ENCODE measurements around the gene CLIC6. TPM values are rescaled to one million over a fixed set of nuclear protein-coding genes. Genes with fewer than 3 reads are reported as not detected.
A peak's percentile ranks its signal among the peaks of the same experiment; 100 is the strongest.

Gene CLIC6
- total and polyA plus RNA-seq, 9 of the 15 experiments (the other 6 are each of a cell fraction or from before 2014, with no cell fraction given), result not detected

DNA sequence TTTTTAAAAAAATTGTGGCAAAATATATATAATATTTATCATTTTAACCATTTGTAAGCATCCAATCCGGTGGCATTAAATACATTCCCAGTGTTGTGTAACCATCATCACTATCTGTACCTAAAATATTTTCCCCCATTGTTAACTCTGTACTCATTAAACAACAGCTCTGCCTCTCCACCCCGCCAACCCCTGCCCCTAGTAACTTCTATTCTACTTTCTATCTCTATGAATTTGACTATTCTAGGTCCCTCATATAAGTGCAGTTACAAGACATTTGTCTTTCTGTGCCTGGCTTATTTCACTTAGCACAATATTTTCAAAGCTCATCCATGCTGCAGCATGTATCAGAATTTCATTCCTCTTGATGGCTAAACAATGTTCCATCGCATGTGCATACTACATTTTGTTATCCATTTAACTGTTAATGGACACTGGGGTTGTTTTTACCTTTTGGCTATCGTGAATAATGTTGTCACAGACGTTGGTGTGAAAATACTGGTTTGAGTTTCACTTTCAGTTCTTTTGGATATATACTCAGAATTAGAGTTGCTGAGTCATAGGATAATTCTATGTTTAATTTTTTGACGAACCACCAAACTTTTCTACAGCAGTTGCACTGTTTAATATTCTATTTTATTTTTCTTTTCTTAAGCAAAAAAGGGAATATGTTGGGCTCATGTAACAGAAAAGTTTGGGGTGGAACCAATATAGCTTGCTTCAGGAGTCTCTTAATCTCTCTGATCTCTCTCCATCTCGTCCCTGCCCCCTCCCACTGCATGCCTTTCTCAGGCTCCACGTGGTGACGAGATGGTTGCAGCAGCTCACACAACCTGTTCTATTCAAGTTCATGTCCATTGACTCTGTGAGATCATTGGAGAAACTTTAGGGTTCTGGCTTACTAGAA is 28.7 kb upstream of the CLIC6 start:
- Histone ChIP-seq H3K27ac (ENCODE audit: extremely low read depth, low read depth, low read length) (no peak overlapping the region), H3K9me1 (ENCODE audit: control insufficient read depth, insufficient read depth, low read length) (no peaks in the 10 kb centered on the region), H3K4me2 (ENCODE audit: insufficient read depth, low read length) (peak overlapping the region; percentile 54), H3K9me3 (replicated peaks; ENCODE audit: control insufficient read depth, insufficient read depth, low read depth, low read length) (no peaks in the 10 kb centered on the region), H3K4me1 (replicated peaks in 1 of 2; ENCODE audit: control insufficient read depth in 2 of 2, insufficient read depth in 2 of 2, low read length in 2 of 2) (peaks cover 0 to 11% of the 10 kb centered on the region in 2 experiments; a peak in 3 of 5 replicates), H2AFZ (ENCODE audit: low read depth, low read length) (peak overlapping the region; percentile 78), H3K79me2 (ENCODE audit: control insufficient read depth, insufficient read depth, low read length) (no peaks in the 10 kb centered on the region), H3K9ac (ENCODE audit: insufficient read depth in 1 of 2, low read depth in 2 of 2, low read length in 2 of 2) (no peak overlapping the region), H3K27me3 (ENCODE audit: control insufficient read depth in 2 of 2, insufficient read depth in 2 of 2, low read length in 2 of 2) (peaks cover 10 to 17% of the 10 kb centered on the region in 2 experiments), H3K36me3 (ENCODE audit: control insufficient read depth, insufficient read depth, low read length) (no peaks in the 10 kb centered on the region), H3K4me3 (no peak overlapping the region), H4K20me1 (replicated peaks; ENCODE audit: control insufficient read depth, insufficient read depth, low read length) (no peaks in the 10 kb centered on the region)
- intact Hi-C loops (cut with micrococcal nuclease) (no loop called here), in situ Hi-C loops (cut with MboI) (loop anchor here (10.0 to 25.0 kb wide), 2 partner anchors 253 to 715 kb away; partner anchors contain the start of gene SMIM11)
- no TSS peak for BruUV-seq (replicated peaks)
- peak; percentile 84 for ATAC-seq
- ChIA-PET CTCF (ENCODE audit: low intra/inter-chr PET ratio) (interaction anchor here (0.6 kb wide), 1 partner anchor 1386 kb away, joined by 3 read pairs; no protein-coding TSS in a partner anchor), POLR2A (interaction anchor here (0.5 to 1.7 kb wide), 3 partner anchors 11 to 27 kb away, joined by 3 to 4 read pairs (median 3); no protein-coding TSS in a partner anchor)
- DNase-seq (ENCODE audit: extremely low read depth in 1 of 4, low spot score in 3 of 4), result peak; percentile 32 to 62 (median 52)
- FAIRE-seq, result peak; percentile 80
- WGBS (ENCODE audit: insufficient coverage, low coverage, missing lambda C conversion rate), result 9% methylated on average over 9 of the region's 9 CpGs
- TF ChIP-seq TEAD4 (IDR thresholded peaks at IDR 0.05; ENCODE audit: low read length), result 0 out of 2 replicates have a peak, but pooled peaks have one; percentile 16
- TF ChIP-seq TEAD4 (CRISPR knock-in tag; IDR thresholded peaks at IDR 0.05; ENCODE audit: borderline replicate concordance), result no peak
- TF ChIP-seq ZNF347 (CRISPR knock-in tag; IDR thresholded peaks at IDR 0.05; ENCODE audit: low read depth), result no peak
- 0 out of 4 replicates have a peak, but pooled peaks of 1 of the 2 experiments have one; percentile 7 for TF ChIP-seq TEAD1 (CRISPR knock-in tag; IDR thresholded peaks at IDR 0.05)
- peak; percentile 66; the same call in 1 of the 2 replicates for TF ChIP-seq EP400 (IDR thresholded peaks at IDR 0.05)
- TF ChIP-seq ZNF766 (CRISPR knock-in tag; conservative IDR thresholded peaks at IDR 0.05), result peak; percentile 57; the same call in 1 of the 2 replicates
- peak; percentile 95 for TF ChIP-seq L3MBTL2 (IDR thresholded peaks at IDR 0.05)
- TF ChIP-seq, protein P1, sequence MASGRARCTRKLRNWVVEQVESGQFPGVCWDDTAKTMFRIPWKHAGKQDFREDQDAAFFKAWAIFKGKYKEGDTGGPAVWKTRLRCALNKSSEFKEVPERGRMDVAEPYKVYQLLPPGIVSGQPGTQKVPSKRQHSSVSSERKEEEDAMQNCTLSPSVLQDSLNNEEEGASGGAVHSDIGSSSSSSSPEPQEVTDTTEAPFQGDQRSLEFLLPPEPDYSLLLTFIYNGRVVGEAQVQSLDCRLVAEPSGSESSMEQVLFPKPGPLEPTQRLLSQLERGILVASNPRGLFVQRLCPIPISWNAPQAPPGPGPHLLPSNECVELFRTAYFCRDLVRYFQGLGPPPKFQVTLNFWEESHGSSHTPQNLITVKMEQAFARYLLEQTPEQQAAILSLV (tag; IDR thresholded peaks at IDR 0.05), result peak; percentile 80
- peak; percentile 67 for TF ChIP-seq DPF2 (IDR thresholded peaks at IDR 0.05)
- TF ChIP-seq KDM4B (IDR thresholded peaks at IDR 0.05; ENCODE audit: borderline replicate concordance in 2 of 2, low read depth in 1 of 2), result no peak
- TF ChIP-seq ZNF507 (tag; conservative IDR thresholded peaks at IDR 0.05), result no peak
- TF ChIP-seq IRF2 (CRISPR knock-in tag; IDR thresholded peaks at IDR 0.05), result 0 out of 2 replicates have a peak, but pooled peaks have one; percentile 60
